NCI-H524 (cell line): Measurements from ENCODE around the gene CCDC51.
"Not testable (repeated sequence)": the region's sequence is repeated elsewhere in the genome, so short reads cannot be mapped to it uniquely, and the experiment has no call there.

Source experiments
- DNase-seq, 2 experiments: peaks; one replicate each; lab custom pipeline; 2025; lab: John Stamatoyannopoulos, UW

The CCDC51 gene

GRCh38 chr3:48465531-48466378, 25.8 kb upstream of the CCDC51 start:
- peak in 1 of 2 experiments; percentile 33 for DNase-seq

GRCh38 chr3:48465237-48465530, 25.3 kb upstream of the CCDC51 start:
- no peak for DNase-seq

- no peak for DNase-seq
Measured at GRCh38 chr3:48464713-48465221, 24.8 kb upstream of the CCDC51 start.

GRCh38 chr3:48463703-48464102, 23.8 kb upstream of the CCDC51 start:
- DNase-seq, result no peak

GRCh38 chr3:48461767-48462166, 21.8 kb upstream of the CCDC51 start:
- DNase-seq, result not testable (repeated sequence)

GRCh38 chr3:48460517-48460902, 20.6 kb upstream of the CCDC51 start:
- DNase-seq, result no peak

GRCh38 chr3:48459773-48460516, 20.0 kb upstream of the CCDC51 start:
- no peak for DNase-seq

- no peak for DNase-seq
Measured at GRCh38 chr3:48459331-48459730, 19.4 kb upstream of the CCDC51 start.

GRCh38 chr3:48456456-48456855, 16.5 kb upstream of the CCDC51 start:
- no peak for DNase-seq

GRCh38 chr3:48451270-48451669, 11.4 kb upstream of the CCDC51 start:
- DNase-seq, result peak in 1 of 2 experiments; percentile 35

GRCh38 chr3:48446425-48447193, 6.7 kb upstream of the CCDC51 start, which contains the start of gene ATRIP:
ATRIP (plus strand) TSS chr3:48446737; CDS start chr3:48446846, 109 bp downstream.
- peak; percentile 52 to 75 for DNase-seq

GRCh38 chr3:48446043-48446424, 6.1 kb upstream of the CCDC51 start:
- no peak for DNase-seq

GRCh38 chr3:48445277-48445882, 5.5 kb upstream of the CCDC51 start:
- no peak for DNase-seq

- DNase-seq, result no peak
Measured at GRCh38 chr3:48441940-48442339, 2.0 kb upstream of the CCDC51 start.

- no peak for DNase-seq
Measured at GRCh38 chr3:48440590-48440958, 655 bp upstream of the CCDC51 start.

- DNase-seq, result no peak
Measured at GRCh38 chr3:48437812-48438211, 2.1 kb downstream of the CCDC51 start.

GRCh38 chr3:48436855-48437254, 3.1 kb downstream of the CCDC51 start:
- no peak for DNase-seq

- DNase-seq, result no peak
Measured at GRCh38 chr3:48436477-48436787, 3.5 kb downstream of the CCDC51 start.

- peak; percentile 56 to 76 for DNase-seq
Measured at GRCh38 chr3:48435774-48436476, 4.0 kb downstream of the CCDC51 start.

- no peak for DNase-seq
Measured at GRCh38 chr3:48435223-48435595, 4.7 kb downstream of the CCDC51 start.

GRCh38 chr3:48434591-48435222, 5.2 kb downstream of the CCDC51 start:
- no peak for DNase-seq
